HepG2 (cell line): Measurements from ENCODE around the gene CBFA2T2. TPM values are rescaled to one million over a fixed set of nuclear protein-coding genes. Genes with fewer than 3 reads are reported as not detected.

ENCODE experiments used
- ETV5 ChIP-seq: IDR thresholded peaks from 2 replicates; pipeline ENCODE4 v1.6.1; 2018; ENCODE audit warnings: missing biosample characterization, missing genetic modification reagents, inconsistent platforms, borderline replicate concordance
- HDAC1 ChIP-seq: sonication (generic); formaldehyde crosslinking; IDR thresholded peaks from 2 replicates; pipeline ENCODE4 v1.5.1; 2020; ENCODE audit warnings: mild to moderate bottlenecking, missing genetic modification reagents
- HHEX ChIP-seq: IDR thresholded peaks from 2 replicates; pipeline ENCODE4 v1.6.1; 2016; ENCODE audit warnings: control low read depth
- JARID2 ChIP-seq: sonication (generic); formaldehyde crosslinking; IDR thresholded peaks from 2 replicates; pipeline ENCODE4 v1.8.1; 2023; ENCODE audit warnings: missing genetic modification reagents, inconsistent platforms; ENCODE audit not compliant: insufficient replicate concordance
- MTERF4 ChIP-seq: sonication (generic); formaldehyde crosslinking; IDR thresholded peaks from 2 replicates; pipeline ENCODE4 v1.8.0; 2023; ENCODE audit warnings: mild to moderate bottlenecking, missing genetic modification reagents
- NCOA1 ChIP-seq: sonication (generic); formaldehyde crosslinking; IDR thresholded peaks from 2 replicates; pipeline ENCODE4 v1.9.0; 2021; ENCODE audit warnings: missing genetic modification reagents
- SIN3A ChIP-seq: IDR thresholded peaks from 2 replicates; pipeline ENCODE4 v1.6.1; 2011; ENCODE audit warnings: low read depth, mild to moderate bottlenecking, control low read depth, low read length, borderline replicate concordance
- SKI ChIP-seq: fragments of 450-650 bp; IDR thresholded peaks from one replicate; pipeline ENCODE4 v1.6.1; 2018; ENCODE audit warnings: mild to moderate bottlenecking; ENCODE audit not compliant: partially characterized antibody
- STAG1 ChIP-seq: sonication (generic); formaldehyde crosslinking; IDR thresholded peaks from 2 replicates; pipeline ENCODE4 v1.4.0; 2020; ENCODE audit warnings: missing genetic modification reagents
- TRIM22 ChIP-seq: fragments of 450-650 bp; IDR thresholded peaks from 2 replicates; pipeline ENCODE4 v1.6.1; 2017
- ZNF281 ChIP-seq: sonication (generic); formaldehyde crosslinking; IDR thresholded peaks from 2 replicates; pipeline ENCODE4 v1.4.0; 2020; ENCODE audit warnings: missing genetic modification reagents, borderline replicate concordance
- ZNF546 ChIP-seq: sonication (generic); formaldehyde crosslinking; conservative IDR thresholded peaks from 2 replicates; pipeline ENCODE4 v1.8.1; 2023; ENCODE audit warnings: mild to moderate bottlenecking, missing genetic modification reagents
- ZNF639 ChIP-seq: conservative IDR thresholded peaks from 2 replicates; pipeline ENCODE4 v1.6.1; 2018; ENCODE audit warnings: missing genetic modification reagents
- ZNF652 ChIP-seq: IDR thresholded peaks from 2 replicates; pipeline ENCODE4 v1.6.1; 2016; ENCODE audit warnings: low read depth, borderline replicate concordance
- ZNF749 ChIP-seq: sonication (generic); formaldehyde crosslinking; IDR thresholded peaks from 2 replicates; pipeline ENCODE4 v1.8.0; 2022; ENCODE audit warnings: mild to moderate bottlenecking, missing genetic modification reagents, moderate library complexity, borderline replicate concordance
- polyA plus RNA-seq, 8 experiments: library from polyadenylated mRNA; depleted of rRNA in 3 of 8; stranded (reverse) in 7 of 8; unstranded in 1 of 8; fragments of >200 nt; fragmentation: Illumina TruSeq in 4 of 8; extraction: Trizol in 4 of 8; gene quantifications; 2 replicates each; pipeline versions ENCODE4 v1.2.1 to v1.2.3, GENCODE V29; 2011 to 2016; ENCODE audit warnings: low read depth in 4 of 8, missing spikeins in 1 of 8, mixed read lengths in 1 of 8; ENCODE audit not compliant: insufficient read depth in 1 of 8
- total RNA-seq, 5 experiments: library from RNA; depleted of rRNA; stranded (reverse); fragments of >200 nt; fragmentation: Illumina TruSeq; extraction: Trizol; gene quantifications; 2 replicates each; pipeline ENCODE4 v1.2.3, GENCODE V29; 2016; ENCODE audit warnings: low read depth in 1 of 5
- TF ChIP-seq, protein P1 (sequence below): IDR thresholded peaks from 2 replicates; pipeline ENCODE4 v1.6.1; 2012; ENCODE audit warnings: inconsistent platforms
- TF ChIP-seq, protein P2 (sequence below): IDR thresholded peaks from 2 replicates; pipeline ENCODE4 v1.4.0; 2020; ENCODE audit warnings: mild to moderate bottlenecking, missing genetic modification reagents

CBFA2T2 gene
- total and polyA plus RNA-seq, 2 of the 13 experiments (the other 11 are each of a cell fraction or from before 2014, with no cell fraction given): 6.3 to 21.2 TPM

GRCh38 chr20:33489495-33490022 is 337 bp upstream of the CBFA2T2 start (continued):
- TF ChIP-seq SKI (peak; percentile 59), ZNF281 (peak; percentile 72; the same call in 1 of the 2 replicates), JARID2 (CRISPR knock-in tag) (peak; percentile 95), HDAC1 (CRISPR knock-in tag) (peak; percentile 76), ZNF652 (peak; percentile 42; the same call in 1 of the 2 replicates), STAG1 (CRISPR knock-in tag) (peak; percentile 25), ZNF546 (CRISPR knock-in tag) (no peak), SIN3A (peak; percentile 95), ZNF749 (CRISPR knock-in tag) (0 out of 2 replicates have a peak, but pooled peaks have one; percentile 58), HHEX (no peak), MTERF4 (CRISPR knock-in tag) (no peak; the same call in 1 of the 2 replicates), NCOA1 (no peak), TRIM22 (no peak), ZNF639 (CRISPR knock-in tag) (peak; percentile 78), ETV5 (peak; percentile 73; the same call in 1 of the 2 replicates)
- TF ChIP-seq, protein P1, sequence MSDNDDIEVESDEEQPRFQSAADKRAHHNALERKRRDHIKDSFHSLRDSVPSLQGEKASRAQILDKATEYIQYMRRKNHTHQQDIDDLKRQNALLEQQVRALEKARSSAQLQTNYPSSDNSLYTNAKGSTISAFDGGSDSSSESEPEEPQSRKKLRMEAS: peak; percentile 93
- TF ChIP-seq, protein P2, sequence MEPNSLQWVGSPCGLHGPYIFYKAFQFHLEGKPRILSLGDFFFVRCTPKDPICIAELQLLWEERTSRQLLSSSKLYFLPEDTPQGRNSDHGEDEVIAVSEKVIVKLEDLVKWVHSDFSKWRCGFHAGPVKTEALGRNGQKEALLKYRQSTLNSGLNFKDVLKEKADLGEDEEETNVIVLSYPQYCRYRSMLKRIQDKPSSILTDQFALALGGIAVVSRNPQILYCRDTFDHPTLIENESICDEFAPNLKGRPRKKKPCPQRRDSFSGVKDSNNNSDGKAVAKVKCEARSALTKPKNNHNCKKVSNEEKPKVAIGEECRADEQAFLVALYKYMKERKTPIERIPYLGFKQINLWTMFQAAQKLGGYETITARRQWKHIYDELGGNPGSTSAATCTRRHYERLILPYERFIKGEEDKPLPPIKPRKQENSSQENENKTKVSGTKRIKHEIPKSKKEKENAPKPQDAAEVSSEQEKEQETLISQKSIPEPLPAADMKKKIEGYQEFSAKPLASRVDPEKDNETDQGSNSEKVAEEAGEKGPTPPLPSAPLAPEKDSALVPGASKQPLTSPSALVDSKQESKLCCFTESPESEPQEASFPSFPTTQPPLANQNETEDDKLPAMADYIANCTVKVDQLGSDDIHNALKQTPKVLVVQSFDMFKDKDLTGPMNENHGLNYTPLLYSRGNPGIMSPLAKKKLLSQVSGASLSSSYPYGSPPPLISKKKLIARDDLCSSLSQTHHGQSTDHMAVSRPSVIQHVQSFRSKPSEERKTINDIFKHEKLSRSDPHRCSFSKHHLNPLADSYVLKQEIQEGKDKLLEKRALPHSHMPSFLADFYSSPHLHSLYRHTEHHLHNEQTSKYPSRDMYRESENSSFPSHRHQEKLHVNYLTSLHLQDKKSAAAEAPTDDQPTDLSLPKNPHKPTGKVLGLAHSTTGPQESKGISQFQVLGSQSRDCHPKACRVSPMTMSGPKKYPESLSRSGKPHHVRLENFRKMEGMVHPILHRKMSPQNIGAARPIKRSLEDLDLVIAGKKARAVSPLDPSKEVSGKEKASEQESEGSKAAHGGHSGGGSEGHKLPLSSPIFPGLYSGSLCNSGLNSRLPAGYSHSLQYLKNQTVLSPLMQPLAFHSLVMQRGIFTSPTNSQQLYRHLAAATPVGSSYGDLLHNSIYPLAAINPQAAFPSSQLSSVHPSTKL (CRISPR knock-in tag): peak; percentile 87
